Karpas-422 (cell line): ENCODE results near the gene APP. TPM values are rescaled to one million over a fixed set of nuclear protein-coding genes. Genes with fewer than 3 reads are reported as not detected.

Experiments used
- DNase-seq: peaks from one replicate; pipeline ENCODE4 v3.0.0-alpha.2; 2015
- H2AFZ ChIP-seq: fragments of 200-600 bp; sonication (generic); 2 replicates; pipeline ENCODE4 v1.6.1; 2014; ENCODE audit warnings: antibody characterized with exemption, low read length, mixed read lengths
- H3K27ac ChIP-seq: fragments of 200-600 bp; sonication (generic); 2 replicates; pipeline ENCODE4 v1.5.1; 2014; ENCODE audit warnings: mild to moderate bottlenecking, low read length, moderate library complexity
- H3K27me3 ChIP-seq: fragments of 200-600 bp; sonication (generic); 2 replicates; pipeline ENCODE4 v1.6.1; 2014; ENCODE audit warnings: low read length, mixed read lengths
- H3K36me3 ChIP-seq: fragments of 200-600 bp; sonication (generic); 2 replicates; pipeline ENCODE4 v1.6.1; 2014; ENCODE audit warnings: low read length, mixed read lengths; ENCODE audit not compliant: insufficient read depth
- H3K4me1 ChIP-seq: fragments of 200-600 bp; sonication (generic); 2 replicates; pipeline ENCODE4 v1.6.1; 2014; ENCODE audit warnings: mild to moderate bottlenecking, low read length, mixed read lengths
- H3K4me2 ChIP-seq: fragments of 200-600 bp; sonication (generic); 2 replicates; pipeline ENCODE4 v1.6.1; 2014; ENCODE audit warnings: low read length, low read depth, mild to moderate bottlenecking; ENCODE audit not compliant: poor library complexity, severe bottlenecking
- H3K4me3 ChIP-seq: fragments of 200-600 bp; sonication (generic); 2 replicates; pipeline ENCODE4 v1.5.1; 2014; ENCODE audit warnings: mild to moderate bottlenecking, antibody characterized with exemption, low read length, mixed read lengths
- H3K79me2 ChIP-seq: fragments of 200-600 bp; sonication (generic); 2 replicates; pipeline ENCODE4 v1.6.1; 2014; ENCODE audit warnings: mild to moderate bottlenecking, low read length, mixed read lengths
- H3K9ac ChIP-seq: fragments of 200-600 bp; sonication (generic); 2 replicates; pipeline ENCODE4 v1.6.0; 2014; ENCODE audit warnings: low read length
- H3K9me2 ChIP-seq: fragments of 200-600 bp; sonication (generic), shearing (Covaris generic); replicated peaks from 2 replicates; pipeline ENCODE4 v1.6.0; 2014; ENCODE audit warnings: mild to moderate bottlenecking, low read length, moderate library complexity; ENCODE audit not compliant: insufficient read depth
- H3K9me3 ChIP-seq: fragments of 300-700, 200-600 bp; sonication (generic); 2 replicates; pipeline ENCODE4 v1.6.1; 2014; ENCODE audit warnings: low read length, mixed read lengths
- H4K20me1 ChIP-seq: fragments of 200-600 bp; sonication (generic); 2 replicates; pipeline ENCODE4 v1.6.1; 2014; ENCODE audit warnings: mild to moderate bottlenecking, antibody characterized with exemption, low read length, low read depth; ENCODE audit not compliant: insufficient read depth
- total RNA-seq: library from RNA; depleted of rRNA; stranded (reverse); fragments of >200 nt; shearing (Covaris generic); gene quantifications from 2 replicates; pipeline ENCODE4 v1.2.3, GENCODE V29; 2014; ENCODE audit warnings: low replicate concordance

Gene APP
- total RNA-seq, 1 experiment from 2014 or later, result not detected

GRCh38 chr21:25896501-25897056 is 274.0 kb downstream of the APP start:
- H3K79me2 ChIP-seq, result no peaks in the 10 kb centered on the region
- no peak overlapping the region for H3K9ac ChIP-seq
- H2AFZ ChIP-seq, result no peak overlapping the region
- no peaks in the 10 kb centered on the region for H3K9me2 ChIP-seq
- no peak for DNase-seq
- H3K27me3 ChIP-seq, result no peaks in the 10 kb centered on the region
- H3K36me3 ChIP-seq, result no peaks in the 10 kb centered on the region
- no peak overlapping the region for H3K4me3 ChIP-seq
- 0 out of 2 replicates have a peak, but pooled peaks cover 2% of the 10 kb centered on the region for H3K4me1 ChIP-seq
- H3K9me3 ChIP-seq, result no peaks in the 10 kb centered on the region
- no peak overlapping the region for H3K4me2 ChIP-seq
- H3K27ac ChIP-seq, result no peak overlapping the region
- H4K20me1 ChIP-seq, result no peaks in the 10 kb centered on the region

- H3K36me3 ChIP-seq, result no peaks in the 10 kb centered on the region
- no peaks in the 10 kb centered on the region for H3K9me2 ChIP-seq
- no peak overlapping the region for H3K27ac ChIP-seq
- DNase-seq, result peak; percentile 81
- H3K4me2 ChIP-seq, result no peak overlapping the region
- H3K4me3 ChIP-seq, result no peak overlapping the region
- H3K27me3 ChIP-seq, result no peaks in the 10 kb centered on the region
- H2AFZ ChIP-seq, result no peak overlapping the region
- H3K4me1 ChIP-seq, result 0 out of 2 replicates have a peak, but pooled peaks cover 2% of the 10 kb centered on the region
- no peaks in the 10 kb centered on the region for H4K20me1 ChIP-seq
- H3K9me3 ChIP-seq, result no peaks in the 10 kb centered on the region
- no peak overlapping the region for H3K9ac ChIP-seq
- no peaks in the 10 kb centered on the region for H3K79me2 ChIP-seq
Measured at GRCh38 chr21:25895565-25896205, 274.9 kb downstream of the APP start.

- Histone ChIP-seq H3K27ac (no peak overlapping the region), H4K20me1 (no peaks in the 10 kb centered on the region), H3K4me1 (0 out of 2 replicates have a peak, but pooled peaks cover 2% of the 10 kb centered on the region), H3K36me3 (no peaks in the 10 kb centered on the region), H3K4me2 (no peak overlapping the region), H2AFZ (no peak overlapping the region), H3K9ac (no peak overlapping the region), H3K27me3 (no peaks in the 10 kb centered on the region), H3K79me2 (no peaks in the 10 kb centered on the region), H3K9me3 (no peaks in the 10 kb centered on the region), H3K9me2 (no peaks in the 10 kb centered on the region), H3K4me3 (no peak overlapping the region)
- DNase-seq, result no peak
Measured at GRCh38 chr21:25893191-25893590, 277.4 kb downstream of the APP start.

- Histone ChIP-seq H3K36me3 (no peaks in the 10 kb centered on the region), H3K27ac (no peak overlapping the region), H2AFZ (no peak overlapping the region), H3K79me2 (no peaks in the 10 kb centered on the region), H3K9me3 (no peaks in the 10 kb centered on the region), H3K27me3 (no peaks in the 10 kb centered on the region), H3K4me1 (0 out of 2 replicates have a peak, but pooled peaks cover 2% of the 10 kb centered on the region), H3K4me3 (no peak overlapping the region), H3K9me2 (no peaks in the 10 kb centered on the region), H4K20me1 (no peaks in the 10 kb centered on the region), H3K4me2 (no peak overlapping the region), H3K9ac (no peak overlapping the region)
- no peak for DNase-seq
Measured at GRCh38 chr21:25891596-25891995, 279.0 kb downstream of the APP start.

GRCh38 chr21:25890001-25890400 is 280.6 kb downstream of the APP start:
- no peak for DNase-seq
- no peak overlapping the region for H3K4me3 ChIP-seq
- no peak overlapping the region for H3K27ac ChIP-seq
- H3K9me2 ChIP-seq, result no peaks in the 10 kb centered on the region
- no peak overlapping the region for H2AFZ ChIP-seq
- no peak overlapping the region for H3K9ac ChIP-seq
- no peaks in the 10 kb centered on the region for H3K79me2 ChIP-seq
- H3K36me3 ChIP-seq, result no peaks in the 10 kb centered on the region
- H3K27me3 ChIP-seq, result no peaks in the 10 kb centered on the region
- no peaks in the 10 kb centered on the region for H3K4me1 ChIP-seq
- no peak overlapping the region for H3K4me2 ChIP-seq
- no peaks in the 10 kb centered on the region for H4K20me1 ChIP-seq
- no peaks in the 10 kb centered on the region for H3K9me3 ChIP-seq

GRCh38 chr21:25888711-25889110 is 281.9 kb downstream of the APP start:
- Histone ChIP-seq H3K36me3 (no peaks in the 10 kb centered on the region), H3K27me3 (no peaks in the 10 kb centered on the region), H3K9me2 (no peaks in the 10 kb centered on the region), H3K4me1 (no peaks in the 10 kb centered on the region), H3K4me2 (no peak overlapping the region), H4K20me1 (no peaks in the 10 kb centered on the region), H3K27ac (no peak overlapping the region), H3K9me3 (no peaks in the 10 kb centered on the region), H3K79me2 (no peaks in the 10 kb centered on the region), H3K4me3 (no peak overlapping the region), H2AFZ (no peak overlapping the region), H3K9ac (no peak overlapping the region)
- DNase-seq, result no peak

- no peaks in the 10 kb centered on the region for H3K9me3 ChIP-seq
- no peaks in the 10 kb centered on the region for H3K79me2 ChIP-seq
- no peak overlapping the region for H3K4me2 ChIP-seq
Measured at GRCh38 chr21:25887646-25888306, 282.8 kb downstream of the APP start.

GRCh38 chr21:25887166-25887565 is 283.4 kb downstream of the APP start:
- peak; percentile 46 for DNase-seq
- no peak overlapping the region for H3K4me3 ChIP-seq

More at GRCh38 chr21:25887646-25888306, 282.8 kb downstream of the APP start:
- H3K4me3 ChIP-seq, result no peak overlapping the region
- no peaks in the 10 kb centered on the region for H4K20me1 ChIP-seq
- no peaks in the 10 kb centered on the region for H3K27me3 ChIP-seq
- no peak for DNase-seq
- H3K9ac ChIP-seq, result no peak overlapping the region
- H3K9me2 ChIP-seq, result no peaks in the 10 kb centered on the region
- no peak overlapping the region for H2AFZ ChIP-seq
- no peaks in the 10 kb centered on the region for H3K36me3 ChIP-seq
- no peak overlapping the region for H3K27ac ChIP-seq
- H3K4me1 ChIP-seq, result no peaks in the 10 kb centered on the region

More at GRCh38 chr21:25887166-25887565, 283.4 kb downstream of the APP start:
- H3K4me2 ChIP-seq, result no peak overlapping the region
- no peaks in the 10 kb centered on the region for H3K9me3 ChIP-seq
- H3K27ac ChIP-seq, result no peak overlapping the region
- H3K79me2 ChIP-seq, result no peaks in the 10 kb centered on the region
- H3K4me1 ChIP-seq, result no peaks in the 10 kb centered on the region
- H3K36me3 ChIP-seq, result no peaks in the 10 kb centered on the region
- H3K27me3 ChIP-seq, result no peaks in the 10 kb centered on the region
- H2AFZ ChIP-seq, result no peak overlapping the region
- no peaks in the 10 kb centered on the region for H4K20me1 ChIP-seq
- H3K9ac ChIP-seq, result no peak overlapping the region
- H3K9me2 ChIP-seq, result no peaks in the 10 kb centered on the region
